ENCODE results near the gene RCOR2.
A peak's percentile ranks its signal among the peaks of the same experiment; 100 is the strongest.
"Not testable (repeated sequence)": the region's sequence is repeated elsewhere in the genome, so short reads cannot be mapped to it uniquely, and the experiment has no call there.

Gene RCOR2

DNA sequence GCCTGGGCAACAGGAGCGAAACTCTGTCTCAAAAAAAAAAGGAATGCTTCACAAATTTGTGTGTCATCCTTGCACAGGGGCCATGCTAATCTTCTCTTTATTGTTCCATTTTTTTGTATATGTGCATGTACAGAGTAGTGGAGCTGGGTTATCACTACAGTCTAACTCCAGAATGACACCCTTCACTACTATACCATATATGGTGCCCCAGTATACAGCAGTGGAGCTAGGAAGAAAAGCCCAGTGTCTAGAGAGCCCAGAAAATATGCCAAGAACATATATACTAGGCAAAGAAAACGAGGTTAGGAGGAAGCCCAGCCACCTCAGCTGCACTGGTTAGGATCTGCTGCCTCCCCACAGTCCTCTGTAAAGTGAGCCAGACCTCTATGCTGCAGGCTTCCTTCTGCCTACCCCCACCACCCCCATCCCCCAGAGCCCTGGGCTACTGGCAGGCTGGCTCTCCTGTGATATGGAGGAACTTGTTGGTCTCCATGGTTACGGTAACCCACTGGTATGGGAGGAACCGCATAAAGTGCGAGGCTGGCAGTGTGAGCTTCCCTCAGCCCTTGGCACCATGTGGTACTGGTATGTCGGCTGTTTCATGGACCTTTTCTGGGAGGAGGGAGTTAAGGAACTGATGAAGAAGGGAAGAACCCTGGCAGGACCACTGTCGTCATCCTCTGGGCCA is 34.3 kb downstream of the RCOR2 start:
- DNase-seq (ENCODE audit: insufficient read length, low spot score) (no peak), FAIRE-seq (no peak)

DNA sequence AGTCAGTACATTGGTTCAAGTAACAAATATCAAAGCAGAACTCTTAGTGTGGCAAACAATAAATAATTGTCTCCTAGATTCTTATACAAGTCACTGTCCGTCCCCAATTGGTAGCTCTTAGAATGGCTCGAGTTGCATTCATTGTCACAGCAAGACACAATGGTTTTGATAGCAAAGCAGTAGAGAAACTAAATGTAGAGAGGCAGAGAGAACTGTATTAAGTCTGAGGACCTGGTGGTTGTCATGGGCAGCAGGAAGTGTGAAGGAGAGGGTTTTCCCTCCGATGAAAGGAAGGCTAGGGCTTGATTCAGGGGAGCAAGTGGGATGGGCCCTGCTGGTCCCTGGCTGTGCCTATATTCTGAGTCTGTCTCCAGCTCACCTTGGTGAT is 36.6 kb downstream of the RCOR2 start:
- FAIRE-seq (no peak), DNase-seq (ENCODE audit: insufficient read length, low spot score) (no peak)

DNA sequence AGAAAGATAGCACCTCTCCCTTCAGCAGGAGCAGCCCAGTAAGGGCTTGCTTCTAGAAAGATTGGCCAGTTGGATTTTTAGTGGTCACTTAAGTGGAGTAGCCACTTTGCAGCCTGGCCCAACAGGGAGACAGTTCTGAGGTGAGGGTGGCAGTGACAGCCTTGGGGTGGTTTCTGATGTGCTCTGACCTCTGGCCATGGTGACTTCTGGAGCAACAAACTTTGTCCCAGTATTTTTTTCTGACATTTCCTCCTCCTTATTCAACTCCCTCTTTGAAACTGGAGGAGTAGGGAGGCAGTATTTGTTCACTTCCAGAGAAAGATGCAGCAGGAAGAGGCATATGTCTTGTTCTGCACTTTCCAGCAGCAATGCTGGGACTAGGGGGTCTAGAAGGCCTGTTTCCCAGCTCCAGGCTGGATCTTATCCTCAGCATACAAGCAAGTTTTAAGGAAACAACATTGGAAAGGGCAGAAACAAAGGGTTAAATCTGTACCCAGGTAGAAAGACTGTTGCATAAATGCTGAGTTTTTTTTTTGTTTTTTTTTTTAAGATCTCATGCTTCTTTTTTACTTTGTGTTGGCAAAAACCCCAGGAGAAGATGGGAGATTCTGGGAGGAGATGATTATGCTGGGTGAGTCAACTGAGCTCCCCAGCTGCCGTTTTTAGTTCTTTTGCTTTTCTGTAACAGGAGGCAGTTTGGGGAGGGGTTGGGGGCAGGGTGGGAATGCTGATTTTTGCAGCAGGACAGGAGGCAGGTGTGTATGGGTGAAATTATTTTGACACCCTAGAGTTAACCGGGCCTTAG is 37.2 kb downstream of the RCOR2 start:
- DNase-seq (ENCODE audit: insufficient read length, low spot score) (no peak), FAIRE-seq (no peak)

DNA sequence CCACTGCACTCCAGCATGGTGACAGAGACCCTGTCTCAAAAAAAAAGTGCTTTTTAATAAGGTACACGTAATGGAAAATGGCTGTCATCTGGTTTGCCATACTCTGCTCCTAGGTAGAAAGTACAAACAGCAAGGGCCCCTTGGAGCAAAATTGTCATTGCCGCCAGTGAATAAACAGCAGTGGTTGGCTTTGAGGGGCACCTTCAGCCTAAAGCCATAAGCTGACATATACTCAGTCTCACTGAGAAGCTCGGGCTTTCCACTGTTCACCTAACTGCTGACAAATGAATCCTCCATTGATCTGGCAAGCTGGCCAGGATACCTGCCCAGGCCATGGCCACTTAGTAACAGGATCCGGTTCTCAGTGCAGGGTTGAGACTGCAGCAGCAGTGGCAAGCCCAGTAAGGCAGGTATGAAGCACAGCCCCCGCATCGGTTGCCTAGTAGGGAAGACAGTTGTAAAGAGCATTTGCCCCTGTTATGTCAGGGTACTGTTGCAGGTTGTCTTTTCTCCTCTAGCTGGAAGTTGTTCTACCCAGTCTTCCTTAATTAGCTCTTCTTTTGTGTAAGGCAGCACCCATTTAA is 39.2 kb downstream of the RCOR2 start:
- DNase-seq (ENCODE audit: insufficient read length, low spot score) (no peak), FAIRE-seq (no peak)

GRCh38 chr11:63876616-63877015 is 40.3 kb downstream of the RCOR2 start:
- DNase-seq (ENCODE audit: insufficient read length, low spot score) = no peak
- FAIRE-seq = no peak

DNA sequence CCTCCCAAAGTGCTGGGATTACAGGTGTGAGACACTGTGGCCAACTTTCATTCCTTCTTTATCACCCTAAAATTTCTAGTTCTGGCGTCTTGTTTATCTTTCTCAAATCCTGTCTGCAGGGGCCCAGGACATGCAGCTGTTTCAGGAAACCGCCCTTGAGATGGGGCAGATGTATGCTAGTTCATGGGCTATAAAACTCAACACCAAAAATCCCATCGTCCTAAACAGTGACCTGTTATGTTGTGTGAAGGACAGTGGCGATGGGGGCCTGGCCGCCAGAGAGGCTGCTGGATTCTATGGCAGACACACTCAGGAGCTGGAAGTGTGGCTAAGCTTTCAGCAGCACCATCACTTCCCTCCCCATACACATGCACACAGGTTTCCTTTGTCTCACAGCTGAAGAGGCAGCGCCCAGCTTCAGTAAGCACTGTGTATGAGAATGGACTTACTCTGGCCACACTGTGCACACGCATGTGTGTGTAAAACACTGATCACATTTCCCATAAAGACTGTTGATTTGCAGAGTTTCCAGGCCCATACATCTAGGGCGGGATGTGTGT is 41.4 kb downstream of the RCOR2 start:
- FAIRE-seq = no peak
- DNase-seq (ENCODE audit: insufficient read length, low spot score) = no peak

- no peak for FAIRE-seq
- DNase-seq (ENCODE audit: insufficient read length, low spot score) = no peak
These were observed 42.5 kb downstream of the RCOR2 start for GRCh38 chr11:63874511-63874910.

- FAIRE-seq = no peak
- no peak for DNase-seq (ENCODE audit: insufficient read length, low spot score)
These were observed 43.7 kb downstream of the RCOR2 start for GRCh38 chr11:63873311-63873710.

DNA sequence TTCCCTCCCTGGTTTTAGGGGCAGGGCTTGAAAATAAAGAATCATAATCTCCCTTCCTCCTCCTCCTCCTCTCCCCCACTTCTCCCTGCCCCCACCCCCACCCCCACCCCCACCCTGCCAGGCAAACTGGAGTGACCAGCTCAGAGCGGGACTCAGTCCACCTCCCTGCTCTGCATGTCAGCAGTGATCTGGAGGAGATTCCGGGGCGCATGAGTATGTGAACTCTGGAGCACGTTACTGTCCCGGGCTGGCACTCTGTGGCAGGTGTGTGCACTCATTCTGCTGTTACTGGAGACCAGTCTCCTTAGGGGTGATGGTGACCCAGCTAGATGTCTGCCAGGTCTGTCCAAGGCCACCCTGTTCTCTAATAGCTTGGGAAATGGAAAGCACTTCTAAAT is 44.2 kb downstream of the RCOR2 start:
- FAIRE-seq = no peak
- no peak for DNase-seq (ENCODE audit: insufficient read length, low spot score)

DNA sequence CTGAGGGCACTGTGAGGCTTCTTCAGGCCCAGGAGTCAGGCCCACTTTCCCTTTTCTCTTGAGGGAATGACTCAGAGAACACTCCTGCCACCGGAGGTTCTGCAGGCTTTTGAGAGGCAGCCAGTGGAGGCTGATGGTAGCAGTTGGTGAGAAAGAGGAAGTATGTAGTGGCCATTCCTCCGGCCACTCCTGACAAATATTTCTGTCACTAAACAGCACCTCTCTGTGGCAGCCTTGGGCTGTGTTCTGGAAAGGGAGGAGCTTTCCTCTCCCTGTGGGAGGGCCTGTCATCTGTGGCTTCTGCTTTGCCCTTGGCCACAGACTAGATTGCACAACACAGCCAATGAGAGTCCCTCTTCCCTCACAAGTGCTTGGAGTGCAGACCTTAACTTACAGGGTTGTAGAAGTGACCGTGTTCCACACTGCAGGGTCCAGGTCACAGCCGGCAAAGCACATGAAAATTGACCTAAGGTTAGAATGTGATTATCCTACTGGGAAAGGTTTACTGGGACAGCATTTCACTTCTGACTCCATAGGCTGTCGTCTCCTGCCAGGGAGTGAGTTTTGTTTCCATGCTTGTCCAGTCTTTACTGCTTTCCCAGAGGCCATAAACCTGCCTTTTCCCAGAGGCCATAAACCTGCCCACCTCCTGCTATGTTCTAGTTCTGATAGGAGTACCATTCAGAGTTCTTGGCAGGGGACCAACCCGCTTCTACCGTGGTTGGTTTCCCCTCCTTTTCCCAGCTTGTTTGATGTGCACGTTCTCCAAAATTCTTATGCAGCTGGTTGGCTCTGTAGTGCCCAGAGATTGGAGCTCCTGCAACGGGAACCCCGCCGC is 44.8 kb downstream of the RCOR2 start:
- FAIRE-seq (peak; percentile 88), DNase-seq (ENCODE audit: insufficient read length, low spot score) (peak; percentile 82)

DNA sequence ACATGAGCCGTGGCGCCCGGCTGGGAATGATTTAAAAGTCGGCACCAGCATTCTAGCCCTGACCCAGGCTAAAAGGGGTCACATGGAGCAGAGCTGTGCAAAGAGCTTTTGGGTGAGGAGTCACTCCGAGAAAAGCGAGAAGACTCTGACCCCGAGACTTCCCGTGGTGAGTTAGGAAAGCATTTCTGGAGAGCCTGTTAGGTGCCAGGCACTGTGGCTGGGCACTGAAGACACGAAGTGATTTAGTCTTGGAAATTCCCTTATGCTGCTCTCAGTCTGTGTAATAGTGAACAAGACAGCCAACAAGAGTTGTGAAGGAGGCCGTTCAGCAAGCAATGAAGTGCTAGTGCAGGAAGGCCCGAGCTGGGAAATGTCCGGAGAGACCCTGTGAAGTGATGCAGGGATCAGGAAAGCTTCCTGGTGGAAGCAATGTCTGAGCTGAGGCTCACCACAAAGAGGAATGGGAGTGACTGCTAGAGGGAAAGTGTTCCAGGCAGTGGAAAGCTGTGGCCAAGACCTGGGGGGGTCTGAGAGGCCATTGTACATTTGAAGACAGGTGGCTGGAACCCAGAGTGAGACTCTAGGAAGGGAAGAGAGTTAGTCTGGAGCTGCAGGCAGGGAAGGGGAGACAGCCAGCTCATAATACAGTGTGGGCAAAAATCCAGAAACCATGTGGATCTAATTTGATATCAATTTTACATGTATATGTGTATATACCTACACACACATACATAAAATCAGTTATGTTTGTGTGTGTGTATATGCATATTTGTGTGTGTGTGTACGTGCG is 46.4 kb downstream of the RCOR2 start:
- DNase-seq (ENCODE audit: insufficient read length, low spot score) (no peak), FAIRE-seq (no peak)

- FAIRE-seq (no peak), DNase-seq (ENCODE audit: insufficient read length, low spot score) (no peak)
These were observed 47.3 kb downstream of the RCOR2 start for GRCh38 chr11:63869683-63870082.

GRCh38 chr11:63869171-63869591 is 47.8 kb downstream of the RCOR2 start:
- DNase-seq (ENCODE audit: insufficient read length, low spot score) (no peak), FAIRE-seq (no peak)

DNA sequence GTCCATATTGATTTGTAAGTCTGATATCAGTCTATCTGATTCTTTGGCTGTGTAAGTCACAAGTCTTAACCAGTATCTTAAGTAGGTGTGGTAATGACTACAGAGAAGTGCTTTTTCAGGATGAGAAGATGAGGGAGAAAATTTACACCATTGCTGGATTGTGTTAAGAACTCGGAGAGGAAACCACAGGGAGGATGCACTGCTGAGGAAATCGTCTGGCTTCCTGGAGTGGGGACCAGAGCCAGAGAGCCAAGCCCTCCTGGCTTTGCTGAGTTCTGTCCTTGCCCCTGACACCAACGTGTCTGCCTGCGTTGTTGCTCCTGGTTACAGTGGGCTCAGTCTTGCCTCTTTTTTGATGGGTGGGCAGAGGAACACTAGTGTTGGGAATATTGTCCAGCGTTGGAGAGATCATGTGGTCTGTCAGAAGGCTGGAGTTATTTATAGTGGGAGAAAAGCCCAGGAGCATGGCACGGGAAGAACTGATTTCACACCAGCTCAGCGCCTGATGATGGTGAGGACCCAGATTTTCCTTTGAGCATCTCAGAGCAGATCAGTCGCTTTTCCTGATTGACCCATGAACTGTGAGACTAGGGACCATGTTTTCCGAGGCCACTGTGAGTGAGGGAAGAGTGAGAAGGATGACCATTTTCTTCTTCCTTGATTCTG is 48.4 kb downstream of the RCOR2 start:
- no peak for FAIRE-seq
- no peak for DNase-seq (ENCODE audit: insufficient read length, low spot score)

GRCh38 chr11:63867511-63867910 is 49.5 kb downstream of the RCOR2 start:
- no peak for FAIRE-seq
- no peak for DNase-seq (ENCODE audit: insufficient read length, low spot score)

DNA sequence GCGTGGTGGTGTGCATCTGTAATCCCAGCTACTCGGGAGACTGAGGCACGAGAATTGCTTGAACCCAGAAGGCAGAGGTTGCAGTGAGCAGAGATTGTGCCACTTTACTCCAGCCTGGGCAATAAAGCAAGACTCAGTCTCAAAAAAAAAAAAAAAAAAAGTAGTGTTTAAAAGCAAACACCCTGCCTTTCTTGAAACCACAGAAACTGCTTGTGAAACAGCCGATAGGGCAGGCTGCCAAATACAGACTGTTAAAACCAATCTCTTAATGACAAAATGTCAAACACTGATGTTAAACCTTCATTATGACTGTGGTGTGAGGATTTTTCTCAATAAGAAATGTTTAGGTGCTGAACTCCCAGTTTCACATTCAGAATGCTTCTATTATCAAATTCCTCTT is 50.8 kb downstream of the RCOR2 start:
- DNase-seq (ENCODE audit: insufficient read length, low spot score) (peak; percentile 75), FAIRE-seq (peak; percentile 75)

GRCh38 chr11:63863620-63864019 is 53.3 kb downstream of the RCOR2 start:
- not testable (repeated sequence) for DNase-seq (ENCODE audit: insufficient read length, low spot score); FAIRE-seq

DNA sequence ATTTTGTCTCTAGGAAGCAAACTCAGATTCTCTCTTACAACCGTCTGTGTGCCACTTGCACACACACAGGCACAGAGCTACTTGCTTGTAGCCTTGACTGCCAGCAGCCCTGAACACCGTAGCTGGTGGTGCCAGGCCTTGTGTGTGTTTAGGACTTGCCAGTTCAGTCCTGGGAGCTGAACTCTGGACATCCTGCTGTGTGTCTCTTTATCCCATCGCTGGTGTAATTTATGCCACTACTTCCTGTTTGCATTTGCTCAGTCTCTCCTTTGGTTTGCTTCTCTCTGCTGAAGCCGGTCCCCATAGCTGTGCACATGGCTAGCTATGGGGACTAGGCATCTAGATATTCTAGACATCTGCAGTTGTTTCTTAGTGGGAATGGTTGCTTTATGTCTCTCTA is 54.0 kb downstream of the RCOR2 start:
- DNase-seq (ENCODE audit: insufficient read length, low spot score) (no peak), FAIRE-seq (no peak)
